ENCODE measurements around the gene ARHGAP19. TPM values are rescaled to one million over a fixed set of nuclear protein-coding genes. Genes with fewer than 3 reads are reported as not detected.

The ARHGAP19 gene
- total and polyA plus RNA-seq, 2 donors (not counting 1 experiment from before 2014, with no cell fraction given), result 5.6 to 7.4 TPM

- Histone ChIP-seq H3K79me2 (ENCODE audit: control insufficient read depth, insufficient read depth, low read length) (no peaks in the 10 kb centered on the region), H3K4me3 (replicated peaks in 1 of 4; ENCODE audit: control extremely low read depth in 1 of 4, insufficient read depth in 1 of 4, low read depth in 3 of 4, low read length in 4 of 4) (no peak overlapping the region), H3K9me3 (ENCODE audit: control insufficient read depth, insufficient read depth, low read depth, low read length) (no peaks in the 10 kb centered on the region), H3K9ac (ENCODE audit: insufficient read depth, low read length) (no peak overlapping the region), H2AFZ (ENCODE audit: low read length) (no peak overlapping the region), H3K36me3 (ENCODE audit: control insufficient read depth, insufficient read depth, low read length) (no peaks in the 10 kb centered on the region), H3K27ac (ENCODE audit: insufficient read depth, low read length) (no peak overlapping the region), H3K4me1 (ENCODE audit: control insufficient read depth, extremely low read depth, insufficient read depth, low read length) (no peaks in the 10 kb centered on the region), H3K4me2 (ENCODE audit: extremely low read depth, insufficient read depth, low read length) (no peak overlapping the region), H3K27me3 (ENCODE audit: control insufficient read depth, insufficient read depth, low read length) (no peaks in the 10 kb centered on the region), H4K20me1 (ENCODE audit: control insufficient read depth, extremely low read depth, insufficient read depth, low read length) (no peaks in the 10 kb centered on the region)
- no peak for DNase-seq (ENCODE audit: low read depth in 2 of 2)
- TF ChIP-seq, protein P1, sequence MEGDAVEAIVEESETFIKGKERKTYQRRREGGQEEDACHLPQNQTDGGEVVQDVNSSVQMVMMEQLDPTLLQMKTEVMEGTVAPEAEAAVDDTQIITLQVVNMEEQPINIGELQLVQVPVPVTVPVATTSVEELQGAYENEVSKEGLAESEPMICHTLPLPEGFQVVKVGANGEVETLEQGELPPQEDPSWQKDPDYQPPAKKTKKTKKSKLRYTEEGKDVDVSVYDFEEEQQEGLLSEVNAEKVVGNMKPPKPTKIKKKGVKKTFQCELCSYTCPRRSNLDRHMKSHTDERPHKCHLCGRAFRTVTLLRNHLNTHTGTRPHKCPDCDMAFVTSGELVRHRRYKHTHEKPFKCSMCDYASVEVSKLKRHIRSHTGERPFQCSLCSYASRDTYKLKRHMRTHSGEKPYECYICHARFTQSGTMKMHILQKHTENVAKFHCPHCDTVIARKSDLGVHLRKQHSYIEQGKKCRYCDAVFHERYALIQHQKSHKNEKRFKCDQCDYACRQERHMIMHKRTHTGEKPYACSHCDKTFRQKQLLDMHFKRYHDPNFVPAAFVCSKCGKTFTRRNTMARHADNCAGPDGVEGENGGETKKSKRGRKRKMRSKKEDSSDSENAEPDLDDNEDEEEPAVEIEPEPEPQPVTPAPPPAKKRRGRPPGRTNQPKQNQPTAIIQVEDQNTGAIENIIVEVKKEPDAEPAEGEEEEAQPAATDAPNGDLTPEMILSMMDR (conservative IDR thresholded peaks at IDR 0.05 in 1 of 2, IDR thresholded peaks at IDR 0.05 in 1 of 2; ENCODE audit: low read depth in 1 of 2, low read length in 2 of 2), result no peak
Measured at GRCh38 chr10:97204826-97205679, 87.4 kb downstream of the ARHGAP19 start.

DNA sequence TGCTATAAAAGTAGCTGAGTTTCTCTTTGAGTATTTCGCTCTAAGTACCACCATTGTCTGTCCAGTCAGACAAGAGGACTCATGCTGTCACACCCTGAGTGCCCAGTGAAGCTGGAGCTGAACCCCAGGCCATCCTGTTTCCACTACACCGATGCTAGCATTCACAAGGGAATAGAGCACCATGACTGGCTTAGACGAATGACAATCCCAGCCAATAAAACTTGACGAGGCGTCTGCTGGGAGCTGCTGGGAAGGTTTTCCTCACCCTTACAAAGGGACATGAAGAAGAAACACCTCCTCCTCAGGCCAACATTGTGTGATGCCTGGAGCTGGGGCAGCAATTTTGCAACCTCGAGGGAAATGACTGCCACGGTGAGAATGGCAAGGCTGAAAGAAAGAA, 89.2 kb downstream of the ARHGAP19 start:
- H4K20me1 ChIP-seq (ENCODE audit: control insufficient read depth, extremely low read depth, insufficient read depth, low read length), result no peaks in the 10 kb centered on the region

GRCh38 chr10:97200616-97201015, 91.8 kb downstream of the ARHGAP19 start:
- Histone ChIP-seq H3K4me2 (ENCODE audit: extremely low read depth, insufficient read depth, low read length) (no peak overlapping the region), H3K27me3 (ENCODE audit: control insufficient read depth, insufficient read depth, low read length) (peaks cover under 1% of the 10 kb centered on the region), H3K9ac (ENCODE audit: insufficient read depth, low read length) (no peak overlapping the region), H2AFZ (ENCODE audit: low read length) (no peak overlapping the region), H3K79me2 (ENCODE audit: control insufficient read depth, insufficient read depth, low read length) (no peaks in the 10 kb centered on the region), H3K27ac (ENCODE audit: insufficient read depth, low read length) (no peak overlapping the region), H3K36me3 (ENCODE audit: control insufficient read depth, insufficient read depth, low read length) (no peaks in the 10 kb centered on the region), H4K20me1 (ENCODE audit: control insufficient read depth, extremely low read depth, insufficient read depth, low read length) (no peaks in the 10 kb centered on the region), H3K4me1 (ENCODE audit: control insufficient read depth, extremely low read depth, insufficient read depth, low read length) (no peaks in the 10 kb centered on the region), H3K9me3 (ENCODE audit: control insufficient read depth, insufficient read depth, low read depth, low read length) (no peaks in the 10 kb centered on the region), H3K4me3 (replicated peaks in 1 of 4; ENCODE audit: control extremely low read depth in 1 of 4, insufficient read depth in 1 of 4, low read depth in 3 of 4, low read length in 4 of 4) (no peak overlapping the region)
- no peak for DNase-seq (ENCODE audit: low read depth in 2 of 2)
- TF ChIP-seq EZH2 (IDR thresholded peaks at IDR 0.05; ENCODE audit: low read length, missing control alignments), result no peak
- TF ChIP-seq, protein P1 (conservative IDR thresholded peaks at IDR 0.05 in 1 of 2, IDR thresholded peaks at IDR 0.05 in 1 of 2; ENCODE audit: low read depth in 1 of 2, low read length in 2 of 2), result no peak

More for the DNA sequence above, 89.2 kb downstream of the ARHGAP19 start:
- Histone ChIP-seq H3K4me3 (replicated peaks in 1 of 4; ENCODE audit: control extremely low read depth in 1 of 4, insufficient read depth in 1 of 4, low read depth in 3 of 4, low read length in 4 of 4) (no peak overlapping the region), H3K4me1 (ENCODE audit: control insufficient read depth, extremely low read depth, insufficient read depth, low read length) (no peaks in the 10 kb centered on the region), H3K36me3 (ENCODE audit: control insufficient read depth, insufficient read depth, low read length) (no peaks in the 10 kb centered on the region), H3K27me3 (ENCODE audit: control insufficient read depth, insufficient read depth, low read length) (no peaks in the 10 kb centered on the region), H3K79me2 (ENCODE audit: control insufficient read depth, insufficient read depth, low read length) (no peaks in the 10 kb centered on the region), H3K9ac (ENCODE audit: insufficient read depth, low read length) (no peak overlapping the region), H3K27ac (ENCODE audit: insufficient read depth, low read length) (no peak overlapping the region), H3K4me2 (ENCODE audit: extremely low read depth, insufficient read depth, low read length) (no peak overlapping the region), H2AFZ (ENCODE audit: low read length) (no peak overlapping the region), H3K9me3 (ENCODE audit: control insufficient read depth, insufficient read depth, low read depth, low read length) (no peaks in the 10 kb centered on the region)
- TF ChIP-seq, protein P1 (conservative IDR thresholded peaks at IDR 0.05 in 1 of 2, IDR thresholded peaks at IDR 0.05 in 1 of 2; ENCODE audit: low read depth in 1 of 2, low read length in 2 of 2), result no peak
- no peak for TF ChIP-seq EZH2 (IDR thresholded peaks at IDR 0.05; ENCODE audit: low read length, missing control alignments)
- no peak for DNase-seq (ENCODE audit: low read depth in 2 of 2)
